Heart right ventricle (tissue), 16 donors: ENCODE data around the gene LCE1D. TPM values are rescaled to one million over a fixed set of nuclear protein-coding genes. Genes with fewer than 3 reads are reported as not detected.

Source experiments
- ATAC-seq, 8 donors: fragments of 200-7000 bp; cut with Tn5 transposase; one replicate each; pipeline ENCODE4 v1.9.1; 2020; ENCODE audit warnings: mild to moderate bottlenecking in 8 of 8, moderate library complexity in 8 of 8, moderate number of reproducible peaks in 1 of 8
- DNase-seq, 2 donors: peaks; one replicate each; pipeline ENCODE4 v3.0.0-alpha.2; 2020
- H3K27ac ChIP-seq, 10 donors: fragments of 200-600 bp; sonication (generic) in 2 of 10; one replicate each; pipeline versions ENCODE4 v1.5.0 to v1.8.0; 2020 to 2022; ENCODE audit warnings: mild to moderate bottlenecking in 3 of 10
- H3K27me3 ChIP-seq, 7 donors: fragments of 200-600 bp; one replicate each; pipeline ENCODE4 v1.8.0; 2021 to 2022; ENCODE audit warnings: mild to moderate bottlenecking in 2 of 7
- H3K36me3 ChIP-seq, 9 donors: fragments of 200-600 bp; sonication (generic) in 1 of 9; one replicate each; pipeline versions ENCODE4 v1.5.0 to v1.8.0; 2020 to 2022; ENCODE audit warnings: mild to moderate bottlenecking in 2 of 9
- H3K4me1 ChIP-seq, 9 donors: fragments of 200-600 bp; sonication (generic) in 1 of 9; one replicate each; pipeline versions ENCODE4 v1.5.0 to v1.8.0; 2020 to 2022; ENCODE audit warnings: mild to moderate bottlenecking in 4 of 9
- H3K4me3 ChIP-seq, 10 donors: fragments of 200-600 bp; sonication (generic) in 2 of 10; one replicate each; pipeline versions ENCODE4 v1.5.0 to v1.8.0; 2020 to 2022; ENCODE audit warnings: mild to moderate bottlenecking in 7 of 10, moderate library complexity in 2 of 10
- H3K9me3 ChIP-seq, 11 donors: fragments of 200-600 bp in 10 of 11; sonication (generic) in 2 of 11; one replicate each; pipeline versions ENCODE4 v1.5.0 to v1.8.0; 2013 to 2022; ENCODE audit warnings: mild to moderate bottlenecking in 2 of 11, control low read depth in 1 of 11, moderate library complexity in 1 of 11
- CTCF ChIP-seq, 9 donors: fragments of 200-600 bp; sonication (generic) in 2 of 9; IDR thresholded peaks; one replicate each; pipeline versions ENCODE4 v1.5.0 to v1.8.0; 2021 to 2022; ENCODE audit warnings: antibody characterized with exemption in 9 of 9, mild to moderate bottlenecking in 5 of 9, moderate library complexity in 1 of 9
- WGBS, 2 donors: extraction: QIAGEN DNeasy Blood & Tissue Kit; methylation state at CpG; one replicate each; pipeline ENCODE4 v1.1.7; 2013; ENCODE audit warnings: inconsistent platforms in 1 of 2; 5-methylcytosine and 5-hydroxymethylcytosine counted together
- intact Hi-C, 10 donors: fragments of 100-400 bp; cut with DNase I; formaldehyde crosslinking; loops; one replicate each; pipeline versions ENCODE4 v1.11.1 to v1.14.2; 2022
- long read RNA-seq, 3 donors: library from polyadenylated mRNA; unstranded; transcript quantifications; one replicate each; pipeline ENCODE4 v2.0.0, GENCODE V29; 2020 to 2021
- polyA plus RNA-seq, 2 donors: library from polyadenylated mRNA; stranded (reverse); fragments of 200-250 nt; gene quantifications; one replicate each; pipeline ENCODE4 v1.2.3, GENCODE V29; 2013
- total RNA-seq, 10 donors: library from RNA; stranded (reverse); fragmentation: NEBNext Ultra II Directional in 3 of 10; extraction: Animal tissue kit (Norgen Biotek cat#: 25700) in 3 of 10; gene quantifications; one replicate each; pipeline versions ENCODE4 v1.2.1 to v1.2.4, GENCODE V29; 2021 to 2023
- donor health status: Arrhythmogenic right ventricular cardiomyopathy.
- donor health status: ischemic (EF 13 %, LVEDD 7.1; RV severe dilation, severe dysfunction).
- donor health status: healthy with polysubstance abuse.
- donor health status: DM: no; HTN: yes; CAD: no.
- donor health status: DM: no; HTN: no; CAD: no.
- donor health status: ischemic (EF 25% LVEDD 6.9; RV normal size, moderate dysfunction).
- donor health status: ischemic (EF 25% LVEDD 5.7; RV mildly dilated, moderate dysfunction).
- donor health status: healthy.
- donor health status: DM: yes; HTN: yes; CAD: no.
- donor health status: Ischemic cardiomyopathy.
- donor health status: ischemic (EF 35%, LVEDD 5.7; RV mildly dilated, moderate dysfunction).
- donor health status: nonischemic (EF 11% LVEDD 7.7; RV severe dilation, severe dysfunction).
- donor health status: DM: yes; HTN: yes; CAD: no.
- donor health status: PGD.
- donor health status: ischemic (EF 29% LVEDD 5.4; RV normal size, mild dysfunction).
- donor health status: nonischemic (EF 23%, LVEDD 6.1; RV moderate dilation, normal function).

The LCE1D gene
- total RNA-seq (not detected), polyA plus RNA-seq (not detected)
- long read RNA-seq, donor 1 = 0 reads
- long read RNA-seq, donor 2 = 0 reads
- long read RNA-seq, donor 3 = 0 reads

- DNase-seq (no peak), ATAC-seq (no peak)
- intact Hi-C loops = no loop called here
- no peaks in the 10 kb centered on the region for H3K36me3 ChIP-seq
- no peaks in the 10 kb centered on the region for H3K9me3 ChIP-seq
- no peaks in the 10 kb centered on the region for H3K4me1 ChIP-seq
- WGBS, 2 donors = 35 to 37% methylated on average over 3 of the region's 3 CpGs
- H3K27ac ChIP-seq = no peak within 1 kb of the TSS
- peaks cover 0 to 4% (median 0%) of the 10 kb centered on the region in 7 donors for H3K27me3 ChIP-seq
- H3K4me3 ChIP-seq = no peak within 1 kb of the TSS
- no peak for TF ChIP-seq CTCF (IDR thresholded peaks at IDR 0.05)
These were observed at the start of gene LCE1D for GRCh38 chr1:152796421-152796820. Gene LCE1D (plus strand): TSS chr1:152796721. CDS start chr1:152797795, 1,074 bp downstream.

GRCh38 chr1:152747831-152748230 lies 48.7 kb upstream of the LCE1D start:
- Histone ChIP-seq H3K36me3 (no peaks in the 10 kb centered on the region), H3K27ac (no peak overlapping the region), H3K27me3 (peaks cover 0 to 37% (median 7%) of the 10 kb centered on the region in 7 donors), H3K9me3 (no peaks in the 10 kb centered on the region), H3K4me3 (no peak overlapping the region), H3K4me1 (no peaks in the 10 kb centered on the region)
- intact Hi-C loops = no loop called here
- no peak for ATAC-seq
- 45 to 50% methylated on average over 1 of the region's 1 CpG for WGBS, 2 donors
- no peak for DNase-seq
- TF ChIP-seq CTCF (IDR thresholded peaks at IDR 0.05) = no peak

GRCh38 chr1:152752225-152752624 lies 44.3 kb upstream of the LCE1D start:
- Histone ChIP-seq H3K27ac (no peak overlapping the region), H3K36me3 (no peaks in the 10 kb centered on the region), H3K4me1 (no peaks in the 10 kb centered on the region), H3K4me3 (no peak overlapping the region), H3K27me3 (peaks cover 0 to 29% (median 12%) of the 10 kb centered on the region in 7 donors), H3K9me3 (no peaks in the 10 kb centered on the region)
- no peak for TF ChIP-seq CTCF (IDR thresholded peaks at IDR 0.05)
- ATAC-seq (no peak), DNase-seq (no peak)
- intact Hi-C loops = no loop called here
- WGBS, 2 donors = 61 to 71% methylated on average over 1 of the region's 1 CpG

- Histone ChIP-seq H3K27ac (no peak overlapping the region), H3K27me3 (peaks cover 0 to 29% (median 12%) of the 10 kb centered on the region in 7 donors), H3K36me3 (no peaks in the 10 kb centered on the region), H3K9me3 (no peaks in the 10 kb centered on the region), H3K4me1 (no peaks in the 10 kb centered on the region), H3K4me3 (no peak overlapping the region)
- 19 to 25% methylated on average over 1 of the region's 1 CpG for WGBS, 2 donors
- no peak for TF ChIP-seq CTCF (IDR thresholded peaks at IDR 0.05)
- ATAC-seq = no peak
- no peak for DNase-seq
- intact Hi-C loops = no loop called here
These were observed 42.9 kb upstream of the LCE1D start for GRCh38 chr1:152753586-152753985.
